Skeletal muscle satellite cell (primary cell): Measurements from ENCODE around the gene TPRG1.

Source experiments
- H3K27me3 ChIP-seq: 2 replicates; pipeline ENCODE4 v1.7.0; 2013; ENCODE audit warnings: low read length; ENCODE audit not compliant: control insufficient read depth, insufficient read depth
- H3K36me3 ChIP-seq: 2 replicates; pipeline ENCODE4 v1.7.0; 2013; ENCODE audit warnings: mild to moderate bottlenecking, control low read depth, low read length; ENCODE audit not compliant: insufficient read depth
- H3K4me1 ChIP-seq: 2 replicates; pipeline ENCODE4 v1.7.0; 2013; ENCODE audit warnings: low read length; ENCODE audit not compliant: control insufficient read depth, insufficient read depth
- H3K4me2 ChIP-seq: 2 replicates; pipeline ENCODE4 v1.7.0; 2013; ENCODE audit warnings: mild to moderate bottlenecking, low read length
- H3K4me3 ChIP-seq: 2 replicates; pipeline ENCODE4 v1.7.0; 2013; ENCODE audit warnings: low read length
- H3K9ac ChIP-seq: 2 replicates; pipeline ENCODE4 v1.7.0; 2013; ENCODE audit warnings: mild to moderate bottlenecking, low read depth, low read length, moderate library complexity
- H3K9me3 ChIP-seq: replicated peaks from 2 replicates; pipeline ENCODE4 v1.7.0; 2013; ENCODE audit warnings: mild to moderate bottlenecking, control low read depth, low read length

TPRG1 gene

GRCh38 chr3:189204167-189204866, 32.5 kb downstream of the TPRG1 start:
- no peak overlapping the region for H3K4me2 ChIP-seq
- H3K4me1 ChIP-seq = no peaks in the 10 kb centered on the region
- no peaks in the 10 kb centered on the region for H3K36me3 ChIP-seq
- H3K4me3 ChIP-seq = no peak overlapping the region
- H3K9me3 ChIP-seq = no peaks in the 10 kb centered on the region
- no peaks in the 10 kb centered on the region for H3K27me3 ChIP-seq
- H3K9ac ChIP-seq = no peak overlapping the region

GRCh38 chr3:189204937-189205336, 33.2 kb downstream of the TPRG1 start:
- Histone ChIP-seq H3K4me1 (no peaks in the 10 kb centered on the region), H3K36me3 (no peaks in the 10 kb centered on the region), H3K4me2 (no peak overlapping the region), H3K27me3 (no peaks in the 10 kb centered on the region), H3K9me3 (no peaks in the 10 kb centered on the region), H3K4me3 (no peak overlapping the region), H3K9ac (no peak overlapping the region)

GRCh38 chr3:189210251-189210770, 38.5 kb downstream of the TPRG1 start:
- Histone ChIP-seq H3K4me1 (no peaks in the 10 kb centered on the region), H3K27me3 (no peaks in the 10 kb centered on the region), H3K36me3 (no peaks in the 10 kb centered on the region), H3K9ac (no peak overlapping the region), H3K4me2 (no peak overlapping the region), H3K9me3 (no peaks in the 10 kb centered on the region), H3K4me3 (no peak overlapping the region)

- no peak overlapping the region for H3K9ac ChIP-seq
- H3K4me1 ChIP-seq = no peaks in the 10 kb centered on the region
- no peaks in the 10 kb centered on the region for H3K27me3 ChIP-seq
- no peaks in the 10 kb centered on the region for H3K36me3 ChIP-seq
- no peaks in the 10 kb centered on the region for H3K9me3 ChIP-seq
- no peak overlapping the region for H3K4me2 ChIP-seq
- H3K4me3 ChIP-seq = no peak overlapping the region
Observed at GRCh38 chr3:189212681-189213080, 40.9 kb downstream of the TPRG1 start.

GRCh38 chr3:189214651-189215050, 42.9 kb downstream of the TPRG1 start:
- Histone ChIP-seq H3K4me2 (no peak overlapping the region), H3K4me1 (no peaks in the 10 kb centered on the region), H3K4me3 (no peak overlapping the region), H3K27me3 (no peaks in the 10 kb centered on the region), H3K36me3 (no peaks in the 10 kb centered on the region), H3K9ac (no peak overlapping the region), H3K9me3 (no peaks in the 10 kb centered on the region)

GRCh38 chr3:189222927-189223636, 51.3 kb downstream of the TPRG1 start:
- H3K4me1 ChIP-seq = no peaks in the 10 kb centered on the region
- H3K9me3 ChIP-seq = no peaks in the 10 kb centered on the region
- no peak overlapping the region for H3K4me2 ChIP-seq
- no peaks in the 10 kb centered on the region for H3K27me3 ChIP-seq
- no peak overlapping the region for H3K4me3 ChIP-seq
- no peak overlapping the region for H3K9ac ChIP-seq
- H3K36me3 ChIP-seq = no peaks in the 10 kb centered on the region

GRCh38 chr3:189225431-189225830, 53.7 kb downstream of the TPRG1 start:
- no peaks in the 10 kb centered on the region for H3K36me3 ChIP-seq
- H3K4me1 ChIP-seq = no peaks in the 10 kb centered on the region
- H3K4me3 ChIP-seq = no peak overlapping the region
- H3K9me3 ChIP-seq = no peaks in the 10 kb centered on the region
- H3K9ac ChIP-seq = no peak overlapping the region
- no peak overlapping the region for H3K4me2 ChIP-seq
- H3K27me3 ChIP-seq = no peaks in the 10 kb centered on the region

- H3K9me3 ChIP-seq = no peaks in the 10 kb centered on the region
- H3K27me3 ChIP-seq = no peaks in the 10 kb centered on the region
- H3K4me2 ChIP-seq = no peak overlapping the region
- no peaks in the 10 kb centered on the region for H3K36me3 ChIP-seq
- H3K4me1 ChIP-seq = no peaks in the 10 kb centered on the region
- H3K9ac ChIP-seq = no peak overlapping the region
- H3K4me3 ChIP-seq = no peak overlapping the region
Observed at GRCh38 chr3:189227249-189227648, 55.5 kb downstream of the TPRG1 start.

GRCh38 chr3:189229196-189229828, 57.5 kb downstream of the TPRG1 start:
- Histone ChIP-seq H3K4me3 (no peak overlapping the region), H3K36me3 (no peaks in the 10 kb centered on the region), H3K27me3 (no peaks in the 10 kb centered on the region), H3K9ac (no peak overlapping the region), H3K4me1 (no peaks in the 10 kb centered on the region), H3K4me2 (no peak overlapping the region), H3K9me3 (no peaks in the 10 kb centered on the region)

GRCh38 chr3:189232790-189233189, 61.0 kb downstream of the TPRG1 start:
- H3K27me3 ChIP-seq = no peaks in the 10 kb centered on the region
- no peaks in the 10 kb centered on the region for H3K36me3 ChIP-seq
- H3K4me2 ChIP-seq = no peak overlapping the region
- no peaks in the 10 kb centered on the region for H3K9me3 ChIP-seq
- H3K4me3 ChIP-seq = no peak overlapping the region
- H3K9ac ChIP-seq = no peak overlapping the region
- no peaks in the 10 kb centered on the region for H3K4me1 ChIP-seq

- Histone ChIP-seq H3K27me3 (no peaks in the 10 kb centered on the region), H3K4me3 (no peak overlapping the region), H3K4me1 (no peaks in the 10 kb centered on the region), H3K9ac (no peak overlapping the region), H3K9me3 (no peaks in the 10 kb centered on the region), H3K4me2 (no peak overlapping the region), H3K36me3 (no peaks in the 10 kb centered on the region)
Observed at GRCh38 chr3:189233225-189233858, 61.6 kb downstream of the TPRG1 start.
